HCT116 (cell line): Measurements from ENCODE around the gene NLRP7. TPM values are rescaled to one million over a fixed set of nuclear protein-coding genes. Genes with fewer than 3 reads are reported as not detected.

Source experiments
- ATAC-seq: fragments of 200-7000 bp; cut with Tn5 transposase; 2 replicates; pipeline ENCODE4 v1.9.1; 2020; ENCODE audit warnings: mild to moderate bottlenecking, moderate library complexity
- Bru-seq: library from RNA; stranded (reverse); fragments of 400-500 nt; gene quantifications from one replicate; lab custom pipeline; 2021; lab: Mats Ljungman, UMichigan
- BruChase-seq, 2 experiments: library from RNA; stranded (reverse); fragments of 400-500 nt; gene quantifications; one replicate each; lab custom pipeline; 2021; lab: Mats Ljungman, UMichigan
- BruUV-seq: library from RNA; stranded (reverse); fragments of 400-500 nt; replicated peaks from 2 replicates; lab custom pipeline; 2021; lab: Mats Ljungman, UMichigan
- CTCF ChIA-PET: fragments of 300-600 bp; sonication (Branson Sonifier 250); formaldehyde crosslinking; loops from one replicate; lab custom pipeline; 2021; ENCODE audit warnings: antibody characterized with exemption; lab: Charles Lee
- POLR2A ChIA-PET: fragments of 300-600, 350-600 bp; sonication (Branson Sonifier 250); formaldehyde crosslinking; loops from one replicate; lab custom pipeline; 2021; ENCODE audit warnings: antibody characterized with exemption; lab: Charles Lee
- RAD21 ChIA-PET, 2 experiments: fragments of 300-600 bp; sonication (Branson Sonifier 250); formaldehyde crosslinking; loops; one replicate each; lab custom pipeline; 2023; ENCODE audit warnings: low total read pairs in 2 of 2; ENCODE audit not compliant: uncharacterized antibody in 2 of 2, unreplicated experiment in 2 of 2, low non-redundant PET in 1 of 2; lab: Charles Lee
- DNase-seq: peaks from one replicate; pipeline ENCODE4 v3.0.0-alpha.2; 2010; ENCODE audit warnings: low read depth, low spot score
- H2AFZ ChIP-seq: fragments of 200-600 bp; shearing (Covaris generic), sonication (generic); 2 replicates; pipeline ENCODE4 v1.6.1; 2017; ENCODE audit warnings: low read depth, mixed run types, mixed read lengths, antibody characterized with exemption, low read length; ENCODE audit not compliant: poor library complexity, severe bottlenecking
- H3K27ac ChIP-seq: 2 replicates; pipeline ENCODE4 v1.5.1; 2012; ENCODE audit warnings: low read depth, low read length
- H3K27me3 ChIP-seq: fragments of 200-600 bp; sonication (generic); 2 replicates; pipeline ENCODE4 v1.6.1; 2016; ENCODE audit warnings: mixed run types, low read length, mixed read lengths; ENCODE audit not compliant: insufficient read depth
- H3K36me3 ChIP-seq, 2 experiments: fragments of 200-500 bp in 1 of 2; fragments of 200-600 bp in 1 of 2; sonication (Bioruptor generic) in 1 of 2; sonication (generic) in 1 of 2; 2 replicates each; pipeline versions ENCODE4 v1.5.1 to v1.6.1; 2014 to 2016; ENCODE audit warnings: low read length in 2 of 2, inconsistent platforms in 1 of 2, mixed read lengths in 1 of 2, mixed run types in 1 of 2; ENCODE audit not compliant: insufficient read depth in 2 of 2, control insufficient read depth in 1 of 2
- H3K4me1 ChIP-seq, 2 experiments: fragments of 200-600 bp in 1 of 2; sonication (generic) in 1 of 2; 2 replicates each; pipeline versions ENCODE4 v1.5.1 to v1.6.1; 2012 to 2017; ENCODE audit warnings: low read length in 2 of 2, inconsistent platforms in 1 of 2, mild to moderate bottlenecking in 1 of 2, mixed read lengths in 1 of 2, mixed run types in 1 of 2, moderate library complexity in 1 of 2; ENCODE audit not compliant: insufficient read depth in 2 of 2, control insufficient read depth in 1 of 2
- H3K4me2 ChIP-seq: fragments of 200-600 bp; sonication (generic); 2 replicates; pipeline ENCODE4 v1.6.1; 2017; ENCODE audit warnings: mixed run types, low read length, mixed read lengths
- H3K4me3 ChIP-seq, 2 experiments: fragments of 200-600 bp in 1 of 2; sonication (generic) in 1 of 2; replicated peaks in 1 of 2; 2 replicates each; pipeline ENCODE4 v1.5.1; 2011 to 2016; ENCODE audit warnings: low read length in 2 of 2, control low read depth in 1 of 2, low read depth in 1 of 2, mild to moderate bottlenecking in 1 of 2, mixed read lengths in 1 of 2, mixed run types in 1 of 2
- H3K79me2 ChIP-seq: fragments of 200-600 bp; sonication (generic); 2 replicates; pipeline ENCODE4 v1.6.1; 2017; ENCODE audit warnings: mild to moderate bottlenecking, mixed run types, low read length, moderate library complexity, mixed read lengths; ENCODE audit not compliant: insufficient read depth
- H3K9ac ChIP-seq: fragments of 200-600 bp; sonication (generic); 2 replicates; pipeline ENCODE4 v1.6.1; 2016; ENCODE audit warnings: low read length, mixed read lengths
- H3K9me2 ChIP-seq: fragments of 200-600 bp; sonication (generic), shearing (Covaris generic); 2 replicates; pipeline ENCODE4 v1.6.1; 2017; ENCODE audit warnings: mixed run types, mild to moderate bottlenecking, moderate library complexity; ENCODE audit not compliant: insufficient read depth
- H3K9me3 ChIP-seq, 2 experiments: fragments of 200-500 bp in 1 of 2; fragments of 200-600 bp in 1 of 2; sonication (Bioruptor generic) in 1 of 2; sonication (generic) in 1 of 2; 2 replicates each; pipeline ENCODE4 v1.6.1; 2014 to 2017; ENCODE audit warnings: low read length in 2 of 2, mixed read lengths in 2 of 2, inconsistent platforms in 1 of 2, low read depth in 1 of 2, mild to moderate bottlenecking in 1 of 2, mixed run types in 1 of 2, moderate library complexity in 1 of 2; ENCODE audit not compliant: control insufficient read depth in 1 of 2, insufficient read depth in 1 of 2
- H4K20me1 ChIP-seq: fragments of 200-600 bp; sonication (generic), shearing (Covaris generic); 2 replicates; pipeline ENCODE4 v1.6.1; 2017; ENCODE audit warnings: mixed run types, mild to moderate bottlenecking, moderate library complexity; ENCODE audit not compliant: insufficient read depth
- ATF3 ChIP-seq: IDR thresholded peaks from 2 replicates; pipeline ENCODE4 v1.6.1; 2012
- CBX3 ChIP-seq: IDR thresholded peaks from 2 replicates; pipeline ENCODE4 v1.6.1; 2012; ENCODE audit warnings: low read depth
- CEBPB ChIP-seq: IDR thresholded peaks from 2 replicates; pipeline ENCODE4 v1.6.1; 2012; ENCODE audit warnings: low read depth
- CTCF ChIP-seq, 3 experiments: fragments of 200-600 bp in 1 of 3; sonication (generic) in 1 of 3; IDR thresholded peaks in 2 of 3; conservative IDR thresholded peaks in 1 of 3; 2 replicates each; pipeline ENCODE4 v1.5.1; 2012 to 2017; ENCODE audit warnings: low read depth in 2 of 3, low read length in 2 of 3, antibody characterized with exemption in 1 of 3, borderline replicate concordance in 1 of 3, control low read depth in 1 of 3, mild to moderate bottlenecking in 1 of 3, mixed read lengths in 1 of 3, mixed run types in 1 of 3, moderate library complexity in 1 of 3; ENCODE audit not compliant: insufficient read depth in 1 of 3
- ELF1 ChIP-seq: IDR thresholded peaks from 2 replicates; pipeline ENCODE4 v1.6.1; 2012; ENCODE audit warnings: low read depth, borderline replicate concordance
- EZH2phosphoT487 ChIP-seq: fragments of 200-600 bp; IDR thresholded peaks from 2 replicates; pipeline ENCODE4 v1.6.1; 2018; ENCODE audit warnings: antibody characterized with exemption, borderline replicate concordance
- JUND ChIP-seq: IDR thresholded peaks from 2 replicates; pipeline ENCODE4 v1.6.1; 2012
- POLR2A ChIP-seq: IDR thresholded peaks from 2 replicates; pipeline ENCODE4 v1.7.0; 2011; ENCODE audit warnings: borderline replicate concordance; ENCODE audit not compliant: insufficient read depth, insufficient read length; ENCODE audit errors: extremely low read depth
- RAD21 ChIP-seq: IDR thresholded peaks from 2 replicates; pipeline ENCODE4 v1.6.1; 2012; ENCODE audit warnings: low read depth, mild to moderate bottlenecking
- REST ChIP-seq: IDR thresholded peaks from 2 replicates; pipeline ENCODE4 v1.6.1; 2012; ENCODE audit warnings: low read depth
- SP1 ChIP-seq: IDR thresholded peaks from 2 replicates; pipeline ENCODE4 v1.6.1; 2012; ENCODE audit warnings: low read depth
- ZFX ChIP-seq: fragments of 450-650 bp; IDR thresholded peaks from 2 replicates; pipeline ENCODE4 v1.6.1; 2017
- intact Hi-C: fragments of 100-400 bp; cut with micrococcal nuclease; formaldehyde crosslinking; loops from 2 replicates; pipeline ENCODE4 v1.10.0; 2022
- long read RNA-seq: library from polyadenylated mRNA; unstranded; transcript quantifications from one replicate; pipeline ENCODE4 v2.0.0, GENCODE V29; 2021; ENCODE audit not compliant: unreplicated experiment
- polyA plus RNA-seq: library from polyadenylated mRNA; unstranded; fragments of >200 nt; gene quantifications from 2 replicates; pipeline ENCODE4 v1.2.1, GENCODE V29; 2012; ENCODE audit warnings: missing spikeins
- total RNA-seq: library from RNA; stranded (reverse); gene quantifications from one replicate; pipeline ENCODE4 v1.2.1, GENCODE V29; 2021; ENCODE audit not compliant: unreplicated experiment

NLRP7 gene
- total RNA-seq (not detected), Bru-seq, nascent RNA (percentile 13 among the genes with signal in this experiment), BruChase-seq, experiment 1, labeled RNA remaining after a 6-hour chase (percentile 6 among the genes with signal in this experiment), BruChase-seq, experiment 2, labeled RNA remaining after a 2-hour chase (percentile 7 among the genes with signal in this experiment)
- 0.02 and 0.12 TPM in 2 replicates for polyA plus RNA-seq
- long read RNA-seq, result 0 reads

- Histone ChIP-seq H3K4me2 (no peak within 1 kb of the TSS), H3K4me3 (no peak within 1 kb of the TSS), H3K9me3 (no peaks in the 10 kb centered on the region), H3K27me3 (no peaks in the 10 kb centered on the region), H3K9me2 (no peaks in the 10 kb centered on the region), H3K9ac (no peak within 1 kb of the TSS), H4K20me1 (no peaks in the 10 kb centered on the region), H3K36me3 (no peaks in the 10 kb centered on the region), H3K4me1 (no peaks in the 10 kb centered on the region), H3K27ac (no peak within 1 kb of the TSS), H3K79me2 (no peaks in the 10 kb centered on the region), H2AFZ (no peak within 1 kb of the TSS)
- CTCF ChIA-PET, result no interaction called here
- DNase-seq, result no peak
- TF ChIP-seq ELF1 (no peak), ATF3 (no peak), POLR2A (no peak), CEBPB (no peak), REST (no peak), JUND (no peak), CBX3 (no peak), CTCF (IDR thresholded peaks at IDR 0.05 in 2 of 3, conservative IDR thresholded peaks at IDR 0.05 in 1 of 3; ENCODE audit: borderline replicate concordance in 1 of 3, insufficient read depth in 1 of 3, low read depth in 2 of 3, low read length in 2 of 3) (no peak), RAD21 (no peak), ZFX (no peak), SP1 (no peak), EZH2phosphoT487 (no peak)
- no peak for ATAC-seq
- intact Hi-C loops, result no loop called here
- POLR2A ChIA-PET, result no interaction called here
- BruUV-seq, result no TSS peak
- RAD21 ChIA-PET, result no interaction called here
Observed at GRCh38 chr19:54947381-54947780, at the start of gene NLRP7. Gene NLRP7, minus strand, starts transcription at chr19:54947530.
